Measurements from ENCODE around the gene ERVW-1.
"Not testable (repeated sequence)": the region's sequence is repeated elsewhere in the genome, so short reads cannot be mapped to it uniquely, and the experiment has no call there.

The ERVW-1 gene

GRCh38 chr7:92466682-92467081, 11.1 kb downstream of the ERVW-1 start:
- no peak for DNase-seq

- DNase-seq, result no peak
Measured at GRCh38 chr7:92464515-92464914, 13.2 kb downstream of the ERVW-1 start.

GRCh38 chr7:92462560-92462959, 15.2 kb downstream of the ERVW-1 start:
- DNase-seq, result no peak

- DNase-seq, result peak; percentile 45
Measured at GRCh38 chr7:92461027-92462003, 16.4 kb downstream of the ERVW-1 start.

GRCh38 chr7:92460510-92460909, 17.2 kb downstream of the ERVW-1 start:
- no peak for DNase-seq

GRCh38 chr7:92460109-92460508, 17.6 kb downstream of the ERVW-1 start:
- no peak for DNase-seq

GRCh38 chr7:92456236-92456635, 21.5 kb downstream of the ERVW-1 start:
- no peak for DNase-seq

GRCh38 chr7:92451645-92452044, 26.1 kb downstream of the ERVW-1 start:
- DNase-seq, result no peak

- peak; percentile 77 for DNase-seq
Measured at GRCh38 chr7:92448205-92448747, 29.5 kb downstream of the ERVW-1 start.

- DNase-seq, result no peak
Measured at GRCh38 chr7:92447345-92448204, 30.2 kb downstream of the ERVW-1 start, which contains the start of gene GATAD1. Gene GATAD1 (plus strand): TSS chr7:92447482. CDS start chr7:92447730, 248 bp downstream.

- DNase-seq, result peak; percentile 90
Measured at GRCh38 chr7:92446869-92447344, 30.8 kb downstream of the ERVW-1 start.

- not testable (repeated sequence) for DNase-seq
Measured at GRCh38 chr7:92442720-92443119, 35.0 kb downstream of the ERVW-1 start.

- DNase-seq, result no peak
Measured at GRCh38 chr7:92437956-92438491, 39.7 kb downstream of the ERVW-1 start.

- no peak for DNase-seq
Measured at GRCh38 chr7:92436612-92437445, 40.9 kb downstream of the ERVW-1 start.

GRCh38 chr7:92435542-92435941, 42.2 kb downstream of the ERVW-1 start:
- DNase-seq, result no peak

GRCh38 chr7:92433019-92433418, 44.7 kb downstream of the ERVW-1 start:
- DNase-seq, result no peak

GRCh38 chr7:92432299-92432946, 45.3 kb downstream of the ERVW-1 start:
- no peak for DNase-seq

GRCh38 chr7:92427193-92427592, 50.6 kb downstream of the ERVW-1 start:
- no peak for DNase-seq

- DNase-seq, result peak; percentile 18
Measured at GRCh38 chr7:92425311-92425947, 52.3 kb downstream of the ERVW-1 start.

GRCh38 chr7:92423710-92424131, 54.0 kb downstream of the ERVW-1 start:
- no peak for DNase-seq

- no peak for DNase-seq
Measured at GRCh38 chr7:92422926-92423325, 54.8 kb downstream of the ERVW-1 start.
